GM12878 (cell line): ENCODE results near the gene CHD6.

Source experiments
- POLR2AphosphoS2 ChIP-seq: IDR thresholded peaks from 2 replicates; pipeline ENCODE4 v1.6.1; 2011; ENCODE audit warnings: low read depth, mild to moderate bottlenecking, low read length, improper control_type of control experiment, moderate library complexity
- ZNF24 ChIP-seq: fragments of 450-650 bp; IDR thresholded peaks from 2 replicates; pipeline ENCODE4 v1.6.1; 2017; ENCODE audit warnings: antibody characterized with exemption, mild to moderate bottlenecking
- TF ChIP-seq, protein P1 (sequence below): IDR thresholded peaks from 2 replicates; pipeline ENCODE4 v1.6.1; 2012; ENCODE audit warnings: low read depth, low read length, improper control_type of control experiment
- TF ChIP-seq, protein P2 (sequence below): fragments of 450-650 bp; IDR thresholded peaks from 2 replicates; pipeline ENCODE4 v1.6.1; 2017; ENCODE audit warnings: mild to moderate bottlenecking
- TF ChIP-seq, protein P3 (sequence below), 3 experiments: IDR thresholded peaks in 2 of 3; conservative IDR thresholded peaks in 1 of 3; 2 replicates each; pipeline ENCODE4 v1.5.1; 2011; ENCODE audit warnings: low read depth in 3 of 3, low read length in 3 of 3, mild to moderate bottlenecking in 3 of 3, control low read depth in 2 of 3, moderate library complexity in 2 of 3, inconsistent platforms in 1 of 3, mixed read lengths in 1 of 3; ENCODE audit not compliant: control insufficient read depth in 2 of 3, insufficient read depth in 1 of 3; ENCODE audit errors: extremely low read depth in 1 of 3

DNA sequence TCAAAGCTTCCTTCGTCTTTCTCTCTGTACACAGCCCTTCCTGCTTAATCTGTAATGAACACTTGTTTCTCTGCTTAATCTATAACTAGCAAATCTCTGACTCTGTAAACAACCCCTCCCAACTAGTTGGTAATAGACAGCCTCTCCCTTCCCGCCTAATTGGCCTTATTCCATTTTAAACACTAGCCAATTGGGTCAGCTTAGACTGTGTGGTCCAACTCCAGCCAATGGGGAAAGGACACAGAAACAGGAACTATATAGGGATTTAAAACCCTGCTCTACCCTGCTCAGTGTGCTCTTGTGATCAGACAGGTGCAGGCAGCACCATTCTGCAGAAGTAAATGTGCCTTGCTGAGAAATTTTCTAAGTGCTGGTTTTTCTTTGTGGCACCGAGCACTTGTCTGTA, 18.5 kb downstream of the CHD6 start:
- TF ChIP-seq, protein P1, sequence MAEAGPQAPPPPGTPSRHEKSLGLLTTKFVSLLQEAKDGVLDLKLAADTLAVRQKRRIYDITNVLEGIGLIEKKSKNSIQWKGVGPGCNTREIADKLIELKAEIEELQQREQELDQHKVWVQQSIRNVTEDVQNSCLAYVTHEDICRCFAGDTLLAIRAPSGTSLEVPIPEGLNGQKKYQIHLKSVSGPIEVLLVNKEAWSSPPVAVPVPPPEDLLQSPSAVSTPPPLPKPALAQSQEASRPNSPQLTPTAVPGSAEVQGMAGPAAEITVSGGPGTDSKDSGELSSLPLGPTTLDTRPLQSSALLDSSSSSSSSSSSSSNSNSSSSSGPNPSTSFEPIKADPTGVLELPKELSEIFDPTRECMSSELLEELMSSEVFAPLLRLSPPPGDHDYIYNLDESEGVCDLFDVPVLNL: no peak
- TF ChIP-seq POLR2AphosphoS2: no peak
- TF ChIP-seq, protein P2, sequence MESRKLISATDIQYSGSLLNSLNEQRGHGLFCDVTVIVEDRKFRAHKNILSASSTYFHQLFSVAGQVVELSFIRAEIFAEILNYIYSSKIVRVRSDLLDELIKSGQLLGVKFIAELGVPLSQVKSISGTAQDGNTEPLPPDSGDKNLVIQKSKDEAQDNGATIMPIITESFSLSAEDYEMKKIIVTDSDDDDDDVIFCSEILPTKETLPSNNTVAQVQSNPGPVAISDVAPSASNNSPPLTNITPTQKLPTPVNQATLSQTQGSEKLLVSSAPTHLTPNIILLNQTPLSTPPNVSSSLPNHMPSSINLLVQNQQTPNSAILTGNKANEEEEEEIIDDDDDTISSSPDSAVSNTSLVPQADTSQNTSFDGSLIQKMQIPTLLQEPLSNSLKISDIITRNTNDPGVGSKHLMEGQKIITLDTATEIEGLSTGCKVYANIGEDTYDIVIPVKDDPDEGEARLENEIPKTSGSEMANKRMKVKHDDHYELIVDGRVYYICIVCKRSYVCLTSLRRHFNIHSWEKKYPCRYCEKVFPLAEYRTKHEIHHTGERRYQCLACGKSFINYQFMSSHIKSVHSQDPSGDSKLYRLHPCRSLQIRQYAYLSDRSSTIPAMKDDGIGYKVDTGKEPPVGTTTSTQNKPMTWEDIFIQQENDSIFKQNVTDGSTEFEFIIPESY: no peak
- TF ChIP-seq, protein P3, sequence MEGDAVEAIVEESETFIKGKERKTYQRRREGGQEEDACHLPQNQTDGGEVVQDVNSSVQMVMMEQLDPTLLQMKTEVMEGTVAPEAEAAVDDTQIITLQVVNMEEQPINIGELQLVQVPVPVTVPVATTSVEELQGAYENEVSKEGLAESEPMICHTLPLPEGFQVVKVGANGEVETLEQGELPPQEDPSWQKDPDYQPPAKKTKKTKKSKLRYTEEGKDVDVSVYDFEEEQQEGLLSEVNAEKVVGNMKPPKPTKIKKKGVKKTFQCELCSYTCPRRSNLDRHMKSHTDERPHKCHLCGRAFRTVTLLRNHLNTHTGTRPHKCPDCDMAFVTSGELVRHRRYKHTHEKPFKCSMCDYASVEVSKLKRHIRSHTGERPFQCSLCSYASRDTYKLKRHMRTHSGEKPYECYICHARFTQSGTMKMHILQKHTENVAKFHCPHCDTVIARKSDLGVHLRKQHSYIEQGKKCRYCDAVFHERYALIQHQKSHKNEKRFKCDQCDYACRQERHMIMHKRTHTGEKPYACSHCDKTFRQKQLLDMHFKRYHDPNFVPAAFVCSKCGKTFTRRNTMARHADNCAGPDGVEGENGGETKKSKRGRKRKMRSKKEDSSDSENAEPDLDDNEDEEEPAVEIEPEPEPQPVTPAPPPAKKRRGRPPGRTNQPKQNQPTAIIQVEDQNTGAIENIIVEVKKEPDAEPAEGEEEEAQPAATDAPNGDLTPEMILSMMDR (IDR thresholded peaks at IDR 0.05 in 2 of 3, conservative IDR thresholded peaks at IDR 0.05 in 1 of 3; ENCODE audit: control insufficient read depth in 2 of 3, extremely low read depth in 1 of 3, insufficient read depth in 1 of 3, low read depth in 3 of 3, low read length in 3 of 3): no peak
- no peak for TF ChIP-seq ZNF24
